MM.1S (cell line): ENCODE data around the gene TYSND1.

Source experiments
- DNase-seq: peaks from one replicate; pipeline ENCODE4 v3.0.0-alpha.2; 2015
- H2AFZ ChIP-seq: fragments of 300-600 bp; sonication (generic); 2 replicates; pipeline ENCODE4 v1.6.0; 2016; ENCODE audit warnings: antibody characterized with exemption, low read length
- H3F3A ChIP-seq: fragments of 300-600 bp; sonication (generic); 2 replicates; pipeline ENCODE4 v1.6.1; 2016; ENCODE audit warnings: mild to moderate bottlenecking, antibody characterized with exemption, low read length, moderate library complexity, mixed read lengths; ENCODE audit not compliant: insufficient read depth
- H3K27ac ChIP-seq: fragments of 300-600 bp; sonication (generic); 2 replicates; pipeline ENCODE4 v1.5.1; 2016; ENCODE audit warnings: mild to moderate bottlenecking, low read length
- H3K27me3 ChIP-seq: fragments of 300-600 bp; sonication (generic); replicated peaks from 2 replicates; pipeline ENCODE4 v1.6.0; 2016; ENCODE audit warnings: low read length; ENCODE audit not compliant: insufficient read depth
- H3K36me3 ChIP-seq: fragments of 300-600 bp; sonication (generic); replicated peaks from 2 replicates; pipeline ENCODE4 v1.6.1; 2016; ENCODE audit warnings: mild to moderate bottlenecking, low read length, mixed read lengths; ENCODE audit not compliant: insufficient read depth
- H3K4me1 ChIP-seq: fragments of 300-600 bp; sonication (generic); 2 replicates; pipeline ENCODE4 v1.6.1; 2016; ENCODE audit warnings: low read length, mixed read lengths
- H3K4me2 ChIP-seq: fragments of 300-600 bp; sonication (generic); 2 replicates; pipeline ENCODE4 v1.6.0; 2016; ENCODE audit warnings: low read depth, low read length
- H3K4me3 ChIP-seq: fragments of 300-600 bp; sonication (generic); 2 replicates; pipeline ENCODE4 v1.5.1; 2016; ENCODE audit warnings: low read length, mixed read lengths
- H3K79me2 ChIP-seq: fragments of 300-600 bp; sonication (generic); 2 replicates; pipeline ENCODE4 v1.6.1; 2016; ENCODE audit warnings: mixed run types, low read length, mixed read lengths
- H3K9ac ChIP-seq: fragments of 300-600 bp; sonication (generic); 2 replicates; pipeline ENCODE4 v1.6.1; 2016; ENCODE audit warnings: low read length, mixed read lengths
- H3K9me2 ChIP-seq: fragments of 300-600 bp; sonication (generic); replicated peaks from 2 replicates; pipeline ENCODE4 v1.6.1; 2016; ENCODE audit warnings: mild to moderate bottlenecking, low read length, mixed read lengths; ENCODE audit not compliant: insufficient read depth
- H3K9me3 ChIP-seq: fragments of 300-600 bp; sonication (generic); replicated peaks from 2 replicates; pipeline ENCODE4 v1.6.1; 2016; ENCODE audit warnings: mild to moderate bottlenecking, low read length, mixed read lengths; ENCODE audit not compliant: insufficient read depth
- H4K20me1 ChIP-seq: fragments of 300-600 bp; sonication (generic); 2 replicates; pipeline ENCODE4 v1.6.1; 2016; ENCODE audit warnings: mild to moderate bottlenecking, low read length, moderate library complexity, mixed read lengths; ENCODE audit not compliant: insufficient read depth
- CTCF ChIP-seq: fragments of 300-600 bp; sonication (generic); IDR thresholded peaks from 2 replicates; pipeline ENCODE4 v1.5.1; 2016; ENCODE audit warnings: antibody characterized with exemption, low read length, mixed read lengths
- EZH2 ChIP-seq: fragments of 300-600 bp; sonication (generic); optimal IDR thresholded peaks from 2 replicates; pipeline ENCODE3; 2017; ENCODE audit warnings: low read depth, mild to moderate bottlenecking, antibody characterized with exemption, low read length, mixed read lengths
- EZH2phosphoT487 ChIP-seq: fragments of 300-600 bp; sonication (generic); IDR thresholded peaks from 2 replicates; pipeline ENCODE4 v1.6.1; 2018; ENCODE audit warnings: antibody characterized with exemption, low read length

The TYSND1 gene

GRCh38 chr10:70097459-70097858 is 49.0 kb downstream of the TYSND1 start:
- Histone ChIP-seq H3K27ac (no peak overlapping the region), H3K9me2 (no peaks in the 10 kb centered on the region), H3K4me1 (no peaks in the 10 kb centered on the region), H3K9ac (no peak overlapping the region), H3K79me2 (no peaks in the 10 kb centered on the region), H3K4me2 (no peak overlapping the region), H2AFZ (no peak overlapping the region), H3K27me3 (no peaks in the 10 kb centered on the region), H3K4me3 (no peak overlapping the region), H3K36me3 (no peaks in the 10 kb centered on the region), H3K9me3 (no peaks in the 10 kb centered on the region), H4K20me1 (no peaks in the 10 kb centered on the region), H3F3A (no peaks in the 10 kb centered on the region)
- no peak for DNase-seq
- TF ChIP-seq CTCF (no peak), EZH2 (no peak), EZH2phosphoT487 (no peak)

GRCh38 chr10:70096705-70097420 is 49.6 kb downstream of the TYSND1 start:
- Histone ChIP-seq H3K9me2 (no peaks in the 10 kb centered on the region), H3K4me3 (no peak overlapping the region), H4K20me1 (no peaks in the 10 kb centered on the region), H3K4me2 (no peak overlapping the region), H3K27me3 (no peaks in the 10 kb centered on the region), H3K4me1 (no peaks in the 10 kb centered on the region), H3K36me3 (no peaks in the 10 kb centered on the region), H2AFZ (no peak overlapping the region), H3K27ac (no peak overlapping the region), H3F3A (no peaks in the 10 kb centered on the region), H3K9me3 (no peaks in the 10 kb centered on the region), H3K9ac (no peak overlapping the region), H3K79me2 (no peaks in the 10 kb centered on the region)
- DNase-seq: no peak
- TF ChIP-seq EZH2 (no peak), EZH2phosphoT487 (no peak), CTCF (no peak)

DNA sequence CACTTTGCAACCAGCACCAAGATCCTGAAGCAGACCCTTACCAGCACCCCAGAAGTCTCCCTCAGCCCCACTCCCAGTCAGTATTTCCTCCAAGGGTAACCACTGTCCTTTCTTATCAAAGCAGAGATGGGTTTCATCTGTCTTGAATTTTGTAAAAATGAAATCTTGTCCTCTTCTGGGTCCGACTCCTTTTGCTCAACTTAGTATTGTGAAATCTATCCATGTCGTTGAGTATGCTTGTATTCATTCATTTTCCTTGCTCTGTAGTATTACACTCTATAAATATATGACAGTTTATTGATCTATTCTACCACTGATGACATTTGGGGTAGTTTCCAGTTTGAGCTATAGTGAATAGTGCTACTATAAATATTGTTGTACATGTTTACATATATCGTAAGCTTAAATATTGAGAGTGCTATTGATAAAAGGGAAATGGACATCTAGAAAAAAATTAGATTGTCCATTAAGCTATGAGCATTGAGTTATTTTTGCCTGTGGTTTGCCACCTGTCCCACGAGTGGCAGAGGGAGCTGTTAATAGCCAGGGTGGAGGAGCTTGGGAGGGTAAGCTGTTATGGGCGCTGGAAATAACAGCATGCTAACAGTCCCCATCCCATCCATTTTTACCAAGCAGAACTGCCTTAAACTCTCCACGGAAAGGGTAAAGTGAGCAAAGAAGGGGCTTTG is 50.3 kb downstream of the TYSND1 start:
- Histone ChIP-seq H3K4me3 (no peak overlapping the region), H3K9me2 (no peaks in the 10 kb centered on the region), H2AFZ (no peak overlapping the region), H3K27me3 (no peaks in the 10 kb centered on the region), H3K79me2 (no peaks in the 10 kb centered on the region), H3K36me3 (no peaks in the 10 kb centered on the region), H3K27ac (no peak overlapping the region), H3K4me2 (no peak overlapping the region), H3F3A (no peaks in the 10 kb centered on the region), H3K9me3 (no peaks in the 10 kb centered on the region), H4K20me1 (no peaks in the 10 kb centered on the region), H3K9ac (no peak overlapping the region), H3K4me1 (no peaks in the 10 kb centered on the region)
- TF ChIP-seq EZH2: no peak
- TF ChIP-seq EZH2phosphoT487: no peak
- no peak for TF ChIP-seq CTCF
- no peak for DNase-seq
